Type B pancreatic cell (in vitro differentiated cells): ENCODE results near the gene RNF144A. TPM values are rescaled to one million over a fixed set of nuclear protein-coding genes. Genes with fewer than 3 reads are reported as not detected.

Experiments
- DNase-seq: peaks from one replicate; pipeline ENCODE4 v3.0.0; 2021; ENCODE audit warnings: mixed read lengths; ENCODE audit not compliant: unreplicated experiment; ENCODE audit errors: extremely low spot score
- H3K27ac Mint-ChIP-seq: 2 replicates; pipeline ENCODE4 v1.8.0; 2021; ENCODE audit warnings: mild to moderate bottlenecking, mixed read lengths
- H3K27me3 Mint-ChIP-seq: 2 replicates; pipeline ENCODE4 v1.8.0; 2021; ENCODE audit warnings: mixed read lengths
- H3K36me3 Mint-ChIP-seq: 2 replicates; pipeline ENCODE4 v1.8.0; 2021; ENCODE audit warnings: mixed read lengths
- H3K4me1 Mint-ChIP-seq: one replicate; pipeline ENCODE4 v1.8.0; 2021; ENCODE audit warnings: mixed read lengths; ENCODE audit not compliant: unreplicated experiment
- H3K4me3 Mint-ChIP-seq: 2 replicates; pipeline ENCODE4 v1.8.0; 2021; ENCODE audit warnings: mild to moderate bottlenecking, mixed read lengths
- H3K9me3 Mint-ChIP-seq: 2 replicates; pipeline ENCODE4 v1.8.0; 2021; ENCODE audit warnings: mixed read lengths
- total RNA-seq: library from RNA; stranded (reverse); gene quantifications from 2 replicates; pipeline ENCODE4 v1.2.1, GENCODE V29; 2021; ENCODE audit warnings: low replicate concordance
- TF ChIP-seq, protein P1 (sequence below): fragments of 200-600 bp; sonication (generic); conservative IDR thresholded peaks from 2 replicates; pipeline ENCODE4 v1.5.0; 2021; ENCODE audit warnings: antibody characterized with exemption, mild to moderate bottlenecking

Gene RNF144A
- total RNA-seq, 1 donor from 2014 or later: 35.6 TPM

DNA sequence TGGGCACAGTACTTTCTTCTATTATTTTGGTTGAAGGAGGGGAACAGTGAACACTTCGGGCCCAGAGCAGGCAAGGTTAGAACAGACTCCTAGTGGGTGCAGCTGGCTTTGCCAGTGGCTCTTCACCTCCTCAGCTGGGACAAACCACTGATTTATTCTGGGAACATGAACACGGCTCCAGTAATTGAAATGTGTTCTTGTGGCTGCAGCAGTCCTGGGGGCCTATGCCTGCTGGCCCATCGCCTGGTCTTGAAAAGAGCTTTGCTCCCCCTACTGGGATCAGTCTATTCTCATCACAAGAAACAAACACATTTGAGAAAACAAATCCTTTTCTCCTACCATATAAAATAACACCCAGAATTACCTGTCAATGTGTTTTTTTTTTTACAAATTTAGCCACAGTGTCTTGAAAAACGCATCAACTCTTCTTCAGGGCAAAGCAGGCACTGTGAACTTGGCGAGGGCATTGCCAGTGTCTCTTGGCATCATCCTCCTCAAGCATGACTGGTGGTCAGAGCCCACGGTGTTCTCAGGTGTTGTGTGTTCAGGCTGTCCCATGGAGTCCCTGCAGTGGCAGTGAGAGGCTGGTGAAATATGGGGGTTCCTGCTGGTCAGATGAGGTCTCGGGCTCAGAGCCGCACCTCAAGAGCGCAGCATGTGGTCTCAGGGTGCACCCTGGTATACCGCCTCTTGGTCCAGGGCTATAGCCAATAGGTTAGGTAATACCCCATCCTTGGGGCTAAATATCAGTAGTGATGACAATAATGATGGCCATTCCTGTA, 51.3 kb downstream of the RNF144A start:
- TF ChIP-seq, protein P1, sequence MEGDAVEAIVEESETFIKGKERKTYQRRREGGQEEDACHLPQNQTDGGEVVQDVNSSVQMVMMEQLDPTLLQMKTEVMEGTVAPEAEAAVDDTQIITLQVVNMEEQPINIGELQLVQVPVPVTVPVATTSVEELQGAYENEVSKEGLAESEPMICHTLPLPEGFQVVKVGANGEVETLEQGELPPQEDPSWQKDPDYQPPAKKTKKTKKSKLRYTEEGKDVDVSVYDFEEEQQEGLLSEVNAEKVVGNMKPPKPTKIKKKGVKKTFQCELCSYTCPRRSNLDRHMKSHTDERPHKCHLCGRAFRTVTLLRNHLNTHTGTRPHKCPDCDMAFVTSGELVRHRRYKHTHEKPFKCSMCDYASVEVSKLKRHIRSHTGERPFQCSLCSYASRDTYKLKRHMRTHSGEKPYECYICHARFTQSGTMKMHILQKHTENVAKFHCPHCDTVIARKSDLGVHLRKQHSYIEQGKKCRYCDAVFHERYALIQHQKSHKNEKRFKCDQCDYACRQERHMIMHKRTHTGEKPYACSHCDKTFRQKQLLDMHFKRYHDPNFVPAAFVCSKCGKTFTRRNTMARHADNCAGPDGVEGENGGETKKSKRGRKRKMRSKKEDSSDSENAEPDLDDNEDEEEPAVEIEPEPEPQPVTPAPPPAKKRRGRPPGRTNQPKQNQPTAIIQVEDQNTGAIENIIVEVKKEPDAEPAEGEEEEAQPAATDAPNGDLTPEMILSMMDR: no peak
- Mint-ChIP-seq H3K27me3 (no peaks in the 10 kb centered on the region), H3K36me3 (peaks cover 21% of the 10 kb centered on the region), H3K4me3 (no peak overlapping the region), H3K4me1 (peaks cover 4% of the 10 kb centered on the region), H3K9me3 (no peaks in the 10 kb centered on the region), H3K27ac (no peak overlapping the region)
- no peak for DNase-seq

DNA sequence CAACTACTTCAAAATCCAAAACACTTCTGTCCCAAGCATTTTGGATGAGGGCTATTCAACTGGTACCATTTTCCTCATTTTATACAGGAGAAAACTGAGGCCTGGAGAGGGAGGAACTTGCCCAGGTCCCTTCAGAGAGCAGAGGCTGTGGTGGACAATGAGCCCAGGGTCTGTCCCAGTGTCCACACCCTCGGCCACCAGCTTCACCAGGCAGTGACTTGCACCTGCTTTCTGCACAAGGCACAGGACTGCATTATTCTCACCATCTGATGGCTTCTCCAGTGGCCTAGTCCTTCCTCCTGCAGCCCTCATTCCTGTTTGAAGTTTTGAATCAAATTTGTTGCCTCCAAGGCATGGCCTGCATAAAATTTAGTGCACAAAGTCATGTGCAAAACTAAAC, 53.3 kb downstream of the RNF144A start:
- H3K9me3 Mint-ChIP-seq: no peaks in the 10 kb centered on the region
- TF ChIP-seq, protein P1: no peak
- H3K27ac Mint-ChIP-seq: no peak overlapping the region
- H3K36me3 Mint-ChIP-seq: peaks cover 21% of the 10 kb centered on the region
- no peak for DNase-seq
- H3K4me1 Mint-ChIP-seq: peaks cover 4% of the 10 kb centered on the region
- no peak overlapping the region for H3K4me3 Mint-ChIP-seq
- H3K27me3 Mint-ChIP-seq: no peaks in the 10 kb centered on the region

DNA sequence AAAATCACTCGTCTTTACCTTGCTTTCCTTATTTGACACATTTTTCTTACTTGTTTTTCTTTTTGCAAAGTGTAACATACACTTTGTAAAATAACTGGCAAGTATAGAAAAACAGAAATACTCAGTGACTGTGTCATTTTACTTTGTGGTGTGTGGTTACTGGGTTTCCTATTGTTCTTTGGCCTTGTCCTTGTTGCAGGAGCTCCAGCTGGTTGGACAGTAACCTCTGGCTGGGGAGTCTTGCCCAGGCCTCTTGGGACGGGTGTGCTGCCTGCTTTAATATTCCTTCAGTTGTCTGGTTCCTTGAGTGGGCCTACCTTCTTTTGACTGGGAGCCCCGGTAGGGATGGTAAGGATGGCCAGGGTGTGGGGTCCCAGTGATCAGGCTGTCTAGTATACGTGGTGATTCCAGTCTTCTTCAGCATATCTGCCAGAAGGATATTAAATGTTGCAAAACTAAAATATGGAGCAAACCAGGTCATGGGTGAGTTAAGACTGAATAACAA, 53.8 kb downstream of the RNF144A start:
- H3K4me1 Mint-ChIP-seq: peaks cover 6% of the 10 kb centered on the region
- TF ChIP-seq, protein P1: no peak
- DNase-seq: no peak
- H3K9me3 Mint-ChIP-seq: no peaks in the 10 kb centered on the region
- H3K36me3 Mint-ChIP-seq: peaks cover 21% of the 10 kb centered on the region
- peak overlapping the region; percentile 16 for H3K27ac Mint-ChIP-seq
- no peaks in the 10 kb centered on the region for H3K27me3 Mint-ChIP-seq
- no peak overlapping the region for H3K4me3 Mint-ChIP-seq

DNA sequence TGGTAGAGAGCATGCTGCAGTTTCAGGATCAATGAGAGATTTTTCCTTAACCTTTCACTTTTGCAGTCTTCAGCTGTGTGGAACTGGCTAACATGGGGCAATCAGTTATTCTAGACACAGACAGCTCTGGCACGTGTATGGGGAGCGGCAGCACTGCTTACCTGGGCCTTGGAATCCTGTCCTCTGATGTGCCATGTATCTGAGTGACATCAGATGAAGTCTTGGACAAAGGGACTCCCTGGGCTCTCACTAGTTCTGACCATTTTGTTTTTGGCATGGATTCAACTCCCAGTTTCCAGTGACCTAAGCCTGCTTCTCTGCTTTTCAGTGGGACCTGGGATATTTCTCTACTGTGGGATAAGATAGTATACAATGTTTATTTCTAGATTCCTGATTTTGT, 54.3 kb downstream of the RNF144A start:
- H3K27ac Mint-ChIP-seq: peak overlapping the region; percentile 16
- H3K27me3 Mint-ChIP-seq: no peaks in the 10 kb centered on the region
- H3K9me3 Mint-ChIP-seq: no peaks in the 10 kb centered on the region
- peaks cover 8% of the 10 kb centered on the region for H3K4me1 Mint-ChIP-seq
- TF ChIP-seq, protein P1: no peak
- DNase-seq: no peak
- peaks cover 21% of the 10 kb centered on the region for H3K36me3 Mint-ChIP-seq
- H3K4me3 Mint-ChIP-seq: no peak overlapping the region

DNA sequence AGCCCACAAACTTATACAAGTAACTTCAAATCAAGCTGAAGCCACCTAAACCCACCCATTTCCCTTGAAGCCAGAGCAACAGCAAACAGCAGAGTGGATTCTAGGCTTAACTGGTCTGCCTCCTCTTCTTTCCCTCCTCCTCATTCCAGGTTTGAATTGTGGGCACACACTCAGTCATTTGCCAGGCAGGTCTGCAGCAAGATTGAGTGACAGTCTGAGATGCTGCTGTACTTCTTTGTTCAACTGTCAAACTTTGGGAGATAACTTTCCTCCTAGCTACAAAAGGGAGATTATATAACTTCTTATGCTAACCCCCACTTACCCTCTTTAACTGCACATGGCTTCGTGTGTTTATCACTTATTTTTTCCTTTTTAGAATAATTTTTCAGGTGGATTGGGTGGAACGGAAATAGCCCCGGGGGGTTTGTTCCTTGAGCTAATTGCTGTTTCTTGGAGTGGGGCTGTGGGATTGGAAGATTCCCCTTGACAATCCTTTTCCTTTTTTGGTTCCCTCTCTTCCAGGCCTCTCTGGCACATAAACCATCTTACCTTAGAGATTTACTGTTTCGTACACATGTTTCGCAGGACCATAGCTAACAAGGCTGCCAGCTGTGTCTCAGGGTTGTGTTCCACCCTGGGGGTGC, 55.0 kb downstream of the RNF144A start:
- DNase-seq: no peak
- Mint-ChIP-seq H3K4me3 (no peak overlapping the region), H3K4me1 (peaks cover 8% of the 10 kb centered on the region), H3K27ac (peak overlapping the region; percentile 16), H3K27me3 (no peaks in the 10 kb centered on the region), H3K36me3 (peaks cover 17% of the 10 kb centered on the region), H3K9me3 (no peaks in the 10 kb centered on the region)
- TF ChIP-seq, protein P1: no peak
